Measurements from ENCODE around the gene PTPRO.

PTPRO gene

DNA sequence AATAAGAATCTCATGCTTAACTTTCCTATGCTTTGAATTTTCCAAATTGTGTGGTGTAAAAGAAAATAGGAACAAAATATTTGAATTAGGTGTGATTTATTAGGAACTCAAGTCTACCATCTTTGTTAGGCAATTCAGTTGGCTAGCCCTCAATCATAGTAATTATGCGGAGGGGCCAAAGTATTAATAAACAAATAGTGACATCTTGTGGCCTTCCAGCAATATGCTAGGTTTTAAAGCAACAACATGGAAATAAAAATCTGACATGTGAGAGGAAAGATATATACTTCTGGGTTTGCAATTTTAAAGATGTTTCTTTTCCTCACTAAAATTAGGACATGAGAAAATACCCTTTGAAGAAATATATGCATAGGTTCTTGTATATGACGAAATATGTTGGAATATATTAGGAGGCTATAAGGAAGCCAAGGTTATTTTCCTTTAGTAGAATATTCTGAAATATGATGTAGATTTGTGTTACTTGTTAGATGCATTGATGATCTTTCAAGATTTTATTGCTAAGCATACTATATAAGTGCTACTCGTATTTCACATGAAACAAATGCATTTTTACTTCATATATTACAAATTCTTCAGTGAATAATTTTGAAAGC, 200.4 kb downstream of the PTPRO start:
- in situ Hi-C loops (cut with HindIII; ENCODE audit: low sequenced_read_pairs), result no loop called here

- in situ Hi-C loops (cut with HindIII; ENCODE audit: low sequenced_read_pairs), result no loop called here
These were observed 203.1 kb downstream of the PTPRO start for GRCh38 chr12:15525441-15525840.

GRCh38 chr12:15526033-15526432, 203.7 kb downstream of the PTPRO start:
- in situ Hi-C loops (cut with HindIII; ENCODE audit: low sequenced_read_pairs), result no loop called here

DNA sequence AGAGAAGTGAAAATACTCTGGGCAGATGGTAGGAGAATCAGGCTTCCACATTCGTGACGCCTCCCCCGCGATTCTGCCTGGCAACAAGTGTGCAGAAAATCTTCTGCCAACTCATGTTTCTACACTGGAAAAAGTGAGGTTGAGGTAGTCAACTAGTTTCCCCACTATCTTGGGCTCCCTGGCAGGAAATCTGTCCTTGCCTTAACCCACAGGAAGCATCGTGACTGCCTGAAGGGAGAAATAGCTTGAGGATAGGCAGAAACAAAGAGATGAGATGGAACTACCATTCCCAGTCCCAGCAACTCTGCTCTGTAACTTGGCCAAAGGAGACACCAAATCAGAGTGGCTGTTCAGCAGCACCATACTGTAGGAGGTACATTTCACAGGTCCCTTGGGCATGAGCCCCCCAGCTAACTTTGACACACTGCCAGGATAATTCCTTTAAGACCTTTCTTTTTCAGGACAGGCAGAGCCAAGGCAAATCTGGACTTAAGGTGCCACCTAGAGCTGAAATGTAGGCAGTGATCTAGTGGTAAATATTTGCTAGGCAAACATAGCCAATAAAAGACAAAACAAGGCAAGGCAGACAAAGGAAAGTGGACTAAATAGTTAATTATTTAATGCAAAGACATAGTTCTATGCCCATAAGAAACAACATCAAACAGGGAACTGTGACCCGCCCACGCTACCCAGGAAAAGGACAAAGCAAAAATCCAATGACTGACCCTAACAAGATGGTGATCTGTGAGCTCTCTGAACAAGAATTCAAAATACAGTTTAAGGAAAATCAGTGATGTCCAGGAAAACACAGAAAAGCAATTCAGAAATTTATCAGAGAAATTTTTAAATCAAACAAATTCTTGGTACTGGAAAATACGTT, 205.1 kb downstream of the PTPRO start:
- in situ Hi-C loops (cut with HindIII; ENCODE audit: low sequenced_read_pairs), result no loop called here

- in situ Hi-C loops (cut with HindIII; ENCODE audit: low sequenced_read_pairs), result no loop called here
These were observed 206.4 kb downstream of the PTPRO start for GRCh38 chr12:15528666-15529065.

DNA sequence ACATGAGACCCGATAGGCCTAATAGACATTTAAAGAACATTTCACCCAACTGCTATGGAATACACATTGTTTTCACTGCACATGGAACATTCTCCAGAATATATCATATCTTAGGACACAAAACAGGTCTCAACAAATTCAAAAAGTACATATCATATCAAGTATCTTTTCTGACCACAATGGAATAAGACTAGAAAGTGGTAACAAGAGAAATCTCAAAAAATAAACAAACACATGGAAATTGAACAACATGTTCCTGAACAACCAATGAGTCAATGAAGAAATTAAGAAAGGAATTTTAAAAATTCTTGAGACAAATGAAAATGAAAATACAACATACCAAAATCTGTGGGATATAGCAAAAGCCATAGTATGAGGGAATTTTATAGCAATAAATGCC, 208.1 kb downstream of the PTPRO start:
- in situ Hi-C loops (cut with HindIII; ENCODE audit: low sequenced_read_pairs), result no loop called here

DNA sequence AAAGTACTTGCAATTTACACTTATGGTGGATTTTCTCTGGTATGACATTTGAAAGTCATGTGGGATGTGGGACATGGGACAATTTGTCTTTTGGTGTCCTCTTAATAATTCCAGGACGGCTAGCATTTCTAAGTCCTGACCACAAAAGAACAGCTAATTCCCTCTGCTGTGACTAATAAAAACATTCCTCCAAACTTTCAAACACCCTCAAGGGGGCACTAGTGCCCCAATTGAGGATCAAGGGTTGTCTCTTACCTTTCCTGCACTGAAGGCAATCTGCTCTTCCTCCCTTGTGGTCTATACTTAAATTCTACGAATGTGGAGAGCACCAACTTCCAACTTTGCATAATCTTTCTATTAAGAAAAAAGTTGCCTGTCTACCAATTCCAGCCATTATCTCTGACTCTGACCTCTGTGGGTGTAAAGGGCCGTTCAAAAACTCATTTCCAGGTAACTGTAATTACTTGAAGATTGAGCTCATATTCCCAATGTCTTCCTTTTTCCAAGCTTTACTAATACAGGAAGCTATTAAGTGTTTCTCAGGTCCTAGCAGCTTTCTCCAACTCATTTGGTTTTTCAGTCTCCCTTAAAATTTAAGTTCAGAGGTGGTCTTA, 210.2 kb downstream of the PTPRO start:
- in situ Hi-C loops (cut with HindIII; ENCODE audit: low sequenced_read_pairs), result no loop called here

- in situ Hi-C loops (cut with HindIII; ENCODE audit: low sequenced_read_pairs), result no loop called here
These were observed 212.0 kb downstream of the PTPRO start for GRCh38 chr12:15534322-15534721.

- in situ Hi-C loops (cut with HindIII; ENCODE audit: low sequenced_read_pairs), result no loop called here
These were observed 212.6 kb downstream of the PTPRO start for GRCh38 chr12:15534874-15535273.

DNA sequence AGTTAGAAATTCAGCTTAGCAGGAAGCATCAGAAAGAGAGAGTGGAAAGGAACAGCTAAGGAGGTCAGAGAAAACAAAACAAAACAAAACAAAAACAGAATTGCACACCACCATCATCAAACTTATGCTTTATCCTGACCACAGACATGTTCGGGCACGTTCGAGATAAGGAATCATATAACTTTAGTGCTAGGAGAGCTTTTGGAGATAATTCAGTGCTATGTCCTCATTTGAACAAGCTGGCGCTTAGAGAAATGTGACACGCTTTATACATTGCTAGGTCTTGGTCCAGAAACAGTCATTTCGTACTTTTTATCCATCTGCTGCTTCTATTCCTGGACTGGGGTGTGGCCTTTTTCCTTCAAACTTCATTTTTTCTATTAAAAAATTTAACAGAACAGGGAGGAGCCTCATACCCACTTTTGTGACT, 213.1 kb downstream of the PTPRO start:
- in situ Hi-C loops (cut with HindIII; ENCODE audit: low sequenced_read_pairs), result no loop called here

DNA sequence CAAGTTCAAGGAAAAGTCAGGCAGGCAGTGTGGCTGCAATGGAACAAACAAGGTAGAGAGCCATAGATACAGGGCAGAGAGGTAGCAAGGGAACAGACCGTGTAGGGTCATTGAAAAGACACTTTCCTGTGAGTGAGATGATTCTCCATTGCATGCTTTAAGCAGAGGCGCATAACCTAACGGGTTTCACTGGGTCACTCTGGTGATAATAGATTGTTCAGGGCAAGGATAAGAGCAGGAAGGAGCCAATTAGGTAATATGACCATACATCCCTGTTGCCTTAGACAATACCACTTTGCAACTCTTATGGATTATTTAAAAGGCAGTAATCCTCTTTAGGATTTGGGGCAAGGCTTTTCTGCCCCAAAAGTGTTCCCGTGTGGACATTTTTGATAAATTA, 214.1 kb downstream of the PTPRO start:
- in situ Hi-C loops (cut with HindIII; ENCODE audit: low sequenced_read_pairs), result no loop called here

GRCh38 chr12:15538881-15539280, 216.6 kb downstream of the PTPRO start:
- in situ Hi-C loops (cut with HindIII; ENCODE audit: low sequenced_read_pairs), result no loop called here

DNA sequence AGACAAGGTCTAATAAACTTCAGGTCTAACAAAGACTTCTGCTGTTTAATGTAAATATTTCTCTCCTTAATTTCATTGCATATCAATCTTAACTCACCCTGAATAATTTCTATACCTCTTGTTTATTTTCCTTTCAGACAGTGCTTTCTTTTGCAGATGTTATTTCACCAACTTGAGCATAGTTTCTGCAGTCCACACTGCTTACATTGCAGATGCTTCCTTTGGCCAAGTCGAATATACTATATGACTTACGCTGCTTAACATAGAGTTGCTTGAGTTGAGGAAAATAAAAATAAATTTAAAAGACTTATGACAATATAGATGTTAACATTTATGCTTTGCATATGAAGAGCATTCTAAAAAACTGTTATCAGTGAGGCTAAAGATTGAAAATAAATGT, 217.7 kb downstream of the PTPRO start:
- in situ Hi-C loops (cut with HindIII; ENCODE audit: low sequenced_read_pairs), result no loop called here

- in situ Hi-C loops (cut with HindIII; ENCODE audit: low sequenced_read_pairs), result no loop called here
These were observed 218.2 kb downstream of the PTPRO start for GRCh38 chr12:15540469-15540872.

GRCh38 chr12:15541996-15542631, 219.8 kb downstream of the PTPRO start:
- in situ Hi-C loops (cut with HindIII; ENCODE audit: low sequenced_read_pairs), result no loop called here

- in situ Hi-C loops (cut with HindIII; ENCODE audit: low sequenced_read_pairs), result no loop called here
These were observed 221.0 kb downstream of the PTPRO start for GRCh38 chr12:15543347-15543746.

GRCh38 chr12:15544589-15544988, 222.3 kb downstream of the PTPRO start:
- in situ Hi-C loops (cut with HindIII; ENCODE audit: low sequenced_read_pairs), result no loop called here

DNA sequence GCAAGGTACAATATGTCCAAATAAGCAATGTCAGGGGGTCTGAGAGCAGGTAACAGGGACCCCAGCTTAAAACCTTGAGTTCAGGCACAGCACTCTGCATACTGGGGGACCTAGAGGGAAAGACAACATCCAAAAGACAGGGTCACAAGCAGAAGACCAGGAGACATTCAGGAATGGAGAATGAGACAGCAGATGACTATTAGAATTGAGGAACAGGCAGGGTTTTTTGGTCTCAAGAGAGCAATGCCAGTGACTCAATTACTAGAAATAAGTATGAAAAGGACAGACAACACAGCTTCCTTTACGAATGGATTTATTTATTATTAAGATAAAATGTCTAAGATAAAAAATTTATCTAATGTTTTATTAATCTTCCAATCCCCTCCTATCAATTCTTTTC, 223.0 kb downstream of the PTPRO start:
- in situ Hi-C loops (cut with HindIII; ENCODE audit: low sequenced_read_pairs), result no loop called here

DNA sequence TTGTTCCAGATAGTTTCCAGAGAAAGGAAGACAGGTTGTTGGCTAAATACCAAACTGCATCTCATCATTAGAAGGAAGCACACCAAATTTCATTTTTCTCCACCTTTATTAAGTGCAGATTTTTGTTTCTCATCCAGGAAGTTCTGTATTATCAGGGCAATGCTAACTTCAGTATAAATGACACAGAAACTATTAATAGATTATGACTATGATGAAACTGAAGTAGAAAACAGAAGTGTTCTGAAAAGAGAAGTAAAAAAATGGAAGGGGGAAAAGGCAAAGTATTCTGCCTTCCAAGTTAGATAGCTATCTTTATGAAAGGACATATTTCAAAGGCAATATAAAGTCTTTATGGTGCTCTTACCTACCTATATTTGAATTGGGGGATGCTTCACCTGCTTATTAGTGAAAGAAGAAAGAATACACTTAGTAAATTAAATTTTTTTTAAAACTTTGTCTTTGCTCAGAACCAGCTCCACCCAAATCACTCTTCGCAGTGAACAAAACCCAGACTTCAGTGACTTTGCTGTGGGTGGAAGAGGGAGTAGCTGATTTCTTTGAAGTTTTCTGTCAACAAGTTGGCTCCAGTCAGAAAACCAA, 223.9 kb downstream of the PTPRO start:
- in situ Hi-C loops (cut with HindIII; ENCODE audit: low sequenced_read_pairs), result no loop called here

GRCh38 chr12:15547063-15547462, 224.8 kb downstream of the PTPRO start:
- in situ Hi-C loops (cut with HindIII; ENCODE audit: low sequenced_read_pairs), result no loop called here

DNA sequence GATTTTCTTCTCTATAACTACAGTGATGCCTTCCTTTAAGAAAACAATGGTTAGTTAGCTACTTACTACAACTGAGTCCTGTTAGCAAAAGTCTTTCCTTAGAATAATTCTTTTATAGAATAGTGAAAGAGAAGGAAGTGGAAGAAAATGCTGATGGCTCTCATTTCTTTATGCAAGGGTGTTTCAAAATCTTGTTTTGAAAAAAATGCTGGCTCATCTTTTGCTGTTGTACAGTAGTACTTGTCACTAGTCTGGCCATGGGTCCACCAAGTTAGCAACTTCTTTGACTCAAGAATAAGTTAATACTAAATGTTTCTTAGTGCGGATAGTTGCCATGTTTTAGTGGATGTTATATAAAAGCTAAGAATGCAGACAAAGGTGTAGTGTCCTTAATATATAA, 225.4 kb downstream of the PTPRO start:
- in situ Hi-C loops (cut with HindIII; ENCODE audit: low sequenced_read_pairs), result no loop called here

Measured in DLD1 (cell line).